Neural cell (in vitro differentiated cells): ENCODE data around the gene SPPL3. TPM values are rescaled to one million over a fixed set of nuclear protein-coding genes. Genes with fewer than 3 reads are reported as not detected.
"Not testable (repeated sequence)": the region's sequence is repeated elsewhere in the genome, so short reads cannot be mapped to it uniquely, and the experiment has no call there.

Experiments used
- H2AFZ ChIP-seq: fragments of 200-600, 300-800 bp; sonication (generic), shearing (Covaris generic); 2 replicates; pipeline ENCODE4 v1.6.0; 2014; ENCODE audit warnings: low read depth, mild to moderate bottlenecking, antibody characterized with exemption, low read length, moderate library complexity
- H3F3A ChIP-seq: fragments of 200-600 bp; shearing (Covaris generic); 2 replicates; pipeline ENCODE4 v1.6.1; 2016; ENCODE audit warnings: mild to moderate bottlenecking, moderate library complexity, mixed read lengths, antibody characterized with exemption, low read length; ENCODE audit not compliant: insufficient read depth, poor library complexity, severe bottlenecking
- H3K27ac ChIP-seq: fragments of 200-600, 300-800 bp; sonication (generic), shearing (Covaris generic); 2 replicates; pipeline ENCODE4 v1.5.1; 2014; ENCODE audit warnings: mild to moderate bottlenecking, low read length, moderate library complexity
- H3K27me3 ChIP-seq: fragments of 300-800, 200-600 bp; sonication (generic), shearing (Covaris generic); 2 replicates; pipeline ENCODE4 v1.6.0; 2014; ENCODE audit warnings: mild to moderate bottlenecking, low read depth, low read length, moderate library complexity; ENCODE audit not compliant: insufficient read depth
- H3K36me3 ChIP-seq: fragments of 300-800, 200-600 bp; sonication (generic), shearing (Covaris generic); 2 replicates; pipeline ENCODE4 v1.5.1; 2014; ENCODE audit warnings: mild to moderate bottlenecking, antibody characterized with exemption, low read length, moderate library complexity; ENCODE audit not compliant: insufficient read depth
- H3K4me2 ChIP-seq: fragments of 300-800, 200-600 bp; sonication (generic), shearing (Covaris generic); 2 replicates; pipeline ENCODE4 v1.6.0; 2014; ENCODE audit warnings: mild to moderate bottlenecking, low read length
- H3K4me3 ChIP-seq: fragments of 300-800, 200-600 bp; sonication (generic), shearing (Covaris generic); 2 replicates; pipeline ENCODE4 v1.5.1; 2014; ENCODE audit warnings: mild to moderate bottlenecking, low read length, moderate library complexity
- H3K79me2 ChIP-seq: fragments of 200-600 bp; shearing (Covaris generic); replicated peaks from 2 replicates; pipeline ENCODE4 v1.6.0; 2014; ENCODE audit warnings: mild to moderate bottlenecking, low read length, moderate library complexity; ENCODE audit not compliant: insufficient read depth
- H3K9ac ChIP-seq: fragments of 300-800, 200-600 bp; sonication (generic), shearing (Covaris generic); 2 replicates; pipeline ENCODE4 v1.6.1; 2016; ENCODE audit warnings: mild to moderate bottlenecking, low read length, mixed read lengths
- H3K9me2 ChIP-seq: fragments of 200-600 bp; shearing (Covaris generic); 2 replicates; pipeline ENCODE4 v1.6.1; 2016; ENCODE audit warnings: mild to moderate bottlenecking, low read length, mixed read lengths; ENCODE audit not compliant: insufficient read depth
- H3K9me3 ChIP-seq: fragments of 200-600, 300-800 bp; sonication (generic), shearing (Covaris generic); 2 replicates; pipeline ENCODE4 v1.6.1; 2016; ENCODE audit warnings: mild to moderate bottlenecking, mixed run types, low read length, moderate library complexity, mixed read lengths
- H4K20me1 ChIP-seq: fragments of 200-600 bp; shearing (Covaris generic); 2 replicates; pipeline ENCODE4 v1.6.1; 2016; ENCODE audit warnings: mild to moderate bottlenecking, mixed run types; ENCODE audit not compliant: insufficient read depth
- CTCF ChIP-seq: fragments of 450-650 bp; IDR thresholded peaks from 2 replicates; pipeline ENCODE4 v1.5.1; 2014; ENCODE audit warnings: antibody characterized with exemption, mild to moderate bottlenecking, moderate library complexity; ENCODE audit not compliant: poor library complexity, severe bottlenecking
- EP300 ChIP-seq: fragments of 450-650 bp; conservative IDR thresholded peaks from 2 replicates; pipeline ENCODE4 v1.6.1; 2014; ENCODE audit warnings: antibody characterized with exemption, mild to moderate bottlenecking, moderate library complexity; ENCODE audit not compliant: poor library complexity, severe bottlenecking
- EZH2 ChIP-seq: fragments of 200-600, 300-800 bp; shearing (Covaris generic), sonication (generic); IDR thresholded peaks from 2 replicates; pipeline ENCODE4 v1.6.1; 2014; ENCODE audit warnings: antibody characterized with exemption, low read length, borderline replicate concordance, mild to moderate bottlenecking; ENCODE audit not compliant: insufficient read depth, poor library complexity, severe bottlenecking
- MXI1 ChIP-seq: fragments of 450-650 bp; conservative IDR thresholded peaks from 2 replicates; pipeline ENCODE4 v1.6.1; 2014; ENCODE audit warnings: antibody characterized with exemption, mild to moderate bottlenecking; ENCODE audit not compliant: poor library complexity, severe bottlenecking
- POLR2AphosphoS5 ChIP-seq: IDR thresholded peaks from 2 replicates; pipeline ENCODE4 v1.6.1; 2012
- RAD21 ChIP-seq: fragments of 450-650 bp; conservative IDR thresholded peaks from 2 replicates; pipeline ENCODE4 v1.6.1; 2014; ENCODE audit warnings: antibody characterized with exemption, mild to moderate bottlenecking, moderate library complexity
- REST ChIP-seq: IDR thresholded peaks from 2 replicates; pipeline ENCODE4 v1.6.1; 2012; ENCODE audit warnings: borderline replicate concordance
- SMC3 ChIP-seq: fragments of 450-650 bp; conservative IDR thresholded peaks from 2 replicates; pipeline ENCODE4 v1.6.1; 2014; ENCODE audit warnings: antibody characterized with exemption, mild to moderate bottlenecking, moderate library complexity; ENCODE audit not compliant: poor library complexity
- TAF1 ChIP-seq: IDR thresholded peaks from 2 replicates; pipeline ENCODE4 v1.6.1; 2012; ENCODE audit warnings: low read depth
- polyA minus RNA-seq: library from RNA; depleted of rRNA, polyadenylated mRNA; stranded (reverse); fragments of >200 nt; gene quantifications from 2 replicates; pipeline ENCODE4 v1.2.3, GENCODE V29; 2014
- polyA plus RNA-seq: library from polyadenylated mRNA; depleted of rRNA; stranded (reverse); fragments of >200 nt; gene quantifications from 2 replicates; pipeline ENCODE4 v1.2.3, GENCODE V29; 2014

SPPL3 gene
- polyA plus RNA-seq (21.3 and 21.9 TPM in 2 replicates), polyA minus RNA-seq (45.8 and 51.5 TPM in 2 replicates)

- Histone ChIP-seq H3K79me2 (peaks cover 39% of the 10 kb centered on the region), H3K9me3 (no peaks in the 10 kb centered on the region), H3K4me3 (peak within 1 kb of the TSS; percentile 93), H3K4me2 (peak within 1 kb of the TSS; percentile 86), H3K9ac (peak within 1 kb of the TSS; percentile 89), H3K9me2 (no peaks in the 10 kb centered on the region), H3K36me3 (no peaks in the 10 kb centered on the region), H4K20me1 (peaks cover 9% of the 10 kb centered on the region), H3K27me3 (no peaks in the 10 kb centered on the region), H3K27ac (peak within 1 kb of the TSS; percentile 74), H2AFZ (peak within 1 kb of the TSS; percentile 34), H3F3A (no peaks in the 10 kb centered on the region)
- TF ChIP-seq EP300 (peak; percentile 99), TAF1 (peak; percentile 3), REST (peak; percentile 51), EZH2 (no peak), MXI1 (peak; percentile 15), SMC3 (no peak), RAD21 (peak; percentile 13), POLR2AphosphoS5 (peak; percentile 88), CTCF (no peak)
Measured at GRCh38 chr12:120904197-120904773, at the start of gene SPPL3. SPPL3 (minus strand) TSS chr12:120904358; CDS start chr12:120903867, 491 bp downstream.

GRCh38 chr12:120950807-120951206 lies 46.6 kb upstream of the SPPL3 start:
- no peak overlapping the region for H2AFZ ChIP-seq
- no peaks in the 10 kb centered on the region for H3K36me3 ChIP-seq
- no peak overlapping the region for H3K9ac ChIP-seq
- no peaks in the 10 kb centered on the region for H3K9me3 ChIP-seq
- H3K4me2 ChIP-seq, result no peak overlapping the region
- no peak overlapping the region for H3K4me3 ChIP-seq
- H3K27ac ChIP-seq, result no peak overlapping the region
- H3K27me3 ChIP-seq, result no peaks in the 10 kb centered on the region
- TF ChIP-seq EP300 (no peak), SMC3 (no peak), TAF1 (no peak), REST (no peak), EZH2 (no peak), RAD21 (no peak), POLR2AphosphoS5 (no peak), CTCF (no peak), MXI1 (no peak)
- H4K20me1 ChIP-seq, result no peaks in the 10 kb centered on the region
- H3F3A ChIP-seq, result no peaks in the 10 kb centered on the region
- H3K79me2 ChIP-seq, result no peaks in the 10 kb centered on the region
- H3K9me2 ChIP-seq, result no peaks in the 10 kb centered on the region

- H3K9me3 ChIP-seq, H2AFZ ChIP-seq, H3F3A ChIP-seq, H3K9ac ChIP-seq, H3K36me3 ChIP-seq, H4K20me1 ChIP-seq, H3K9me2 ChIP-seq, H3K4me2 ChIP-seq, H3K4me3 ChIP-seq, H3K79me2 ChIP-seq, H3K27ac ChIP-seq, H3K27me3 ChIP-seq: not testable (repeated sequence)
Measured at GRCh38 chr12:120950260-120950799, 46.2 kb upstream of the SPPL3 start.
